GM12892 (cell line): Measurements from ENCODE around the gene AIF1.
"Not testable (repeated sequence)": the region's sequence is repeated elsewhere in the genome, so short reads cannot be mapped to it uniquely, and the experiment has no call there.

ENCODE experiments used
- POLR2A ChIP-seq: IDR thresholded peaks from 2 replicates; pipeline ENCODE4 v1.6.1; 2011; ENCODE audit warnings: low read depth, low read length, control low read depth
- POLR2AphosphoS5 ChIP-seq: IDR thresholded peaks from 2 replicates; pipeline ENCODE4 v1.6.1; 2011; ENCODE audit warnings: low read depth, low read length, control low read depth
- TAF1 ChIP-seq: IDR thresholded peaks from 2 replicates; pipeline ENCODE4 v1.6.1; 2011; ENCODE audit warnings: low read depth, mild to moderate bottlenecking, control low read depth, low read length, borderline replicate concordance

- not testable (repeated sequence) for TF ChIP-seq POLR2AphosphoS5, TAF1, POLR2A
These were observed 24.3 kb upstream of the AIF1 start for GRCh38 chr6:31590691-31591090.
